SH-SY5Y (cell line): ENCODE measurements around the gene MYBPC1.

Source experiments
- GATA2 ChIP-seq: IDR thresholded peaks from 2 replicates; pipeline ENCODE4 v1.6.1; 2011; ENCODE audit warnings: mild to moderate bottlenecking, low read depth, low read length
- GATA3 ChIP-seq: IDR thresholded peaks from 2 replicates; pipeline ENCODE4 v1.6.1; 2011; ENCODE audit warnings: low read depth, mild to moderate bottlenecking, low read length, moderate library complexity

GRCh38 chr12:101697197-101697929 lies 102.6 kb downstream of the MYBPC1 start, which contains the start of gene CHPT1:
- TF ChIP-seq GATA2 = peak; percentile 31; the same call in 1 of the 2 replicates
- TF ChIP-seq GATA3 = no peak
